ENCODE data around the gene KLHL24. TPM values are rescaled to one million over a fixed set of nuclear protein-coding genes. Genes with fewer than 3 reads are reported as not detected.

The KLHL24 gene
- total RNA-seq, 1 donor from 2014 or later, result 33.9 TPM

GRCh38 chr3:183731611-183732010, 96.2 kb downstream of the KLHL24 start:
- Mint-ChIP-seq H3K9me3 (no peaks in the 10 kb centered on the region), H3K4me3 (no peak overlapping the region), H3K27ac (no peak overlapping the region), H3K36me3 (ENCODE audit: low read depth) (peaks cover 75% of the 10 kb centered on the region), H3K4me1 (no peaks in the 10 kb centered on the region), H3K27me3 (no peaks in the 10 kb centered on the region)
- no peak for TF ChIP-seq CTCF (IDR thresholded peaks at IDR 0.05)
- intact Hi-C loops (cut with micrococcal nuclease), result no loop called here
- ChIA-PET POLR2A (no interaction called here), CTCF (no interaction called here)
- no peak for ATAC-seq (ENCODE audit: low read depth)
- DNase-seq, result no peak

- Mint-ChIP-seq H3K27ac (no peak overlapping the region), H3K36me3 (ENCODE audit: low read depth) (peaks cover 74% of the 10 kb centered on the region), H3K27me3 (no peaks in the 10 kb centered on the region), H3K4me1 (no peaks in the 10 kb centered on the region), H3K4me3 (no peak overlapping the region), H3K9me3 (no peaks in the 10 kb centered on the region)
- DNase-seq, result no peak
- ATAC-seq (ENCODE audit: low read depth), result no peak
- intact Hi-C loops (cut with micrococcal nuclease), result no loop called here
- CTCF ChIA-PET, result interaction anchor here (1.1 kb wide), 1 partner anchor 254 kb away, joined by 3 read pairs; no protein-coding TSS in a partner anchor
- TF ChIP-seq CTCF (IDR thresholded peaks at IDR 0.05), result no peak
- POLR2A ChIA-PET, result no interaction called here
Measured at GRCh38 chr3:183733553-183733952, 98.1 kb downstream of the KLHL24 start.

Other genes starting within 250 kb of the KLHL24 start
- 1.8 and 2.4 TPM in 2 replicates for gene MCF2L2, start 207.0 kb upstream of the KLHL24 start, total RNA-seq
- gene KLHL6, start 79.9 kb upstream of the KLHL24 start, total RNA-seq, result 34.6 and 41.7 TPM in 2 replicates
- 24.0 and 26.2 TPM in 2 replicates for gene YEATS2, start 62.2 kb downstream of the KLHL24 start, total RNA-seq
- 0.78 and 1.9 TPM in 2 replicates for gene MAP6D1, start 190.0 kb downstream of the KLHL24 start, total RNA-seq
- gene PARL, start 249.3 kb downstream of the KLHL24 start, total RNA-seq, result 57.6 and 57.8 TPM in 2 replicates

Data from activated B cell treated with CpG ODN at 0.5 μM for 24 hours (primary cell).